ENCODE data around the gene KRTAP1-5. TPM values are rescaled to one million over a fixed set of nuclear protein-coding genes. Genes with fewer than 3 reads are reported as not detected.
"Not testable (repeated sequence)": the region's sequence is repeated elsewhere in the genome, so short reads cannot be mapped to it uniquely, and the experiment has no call there.

KRTAP1-5 gene
- total and polyA plus RNA-seq, 10 of the 15 experiments (the other 5 are each of a cell fraction or from before 2014, with no cell fraction given) = not detected

DNA sequence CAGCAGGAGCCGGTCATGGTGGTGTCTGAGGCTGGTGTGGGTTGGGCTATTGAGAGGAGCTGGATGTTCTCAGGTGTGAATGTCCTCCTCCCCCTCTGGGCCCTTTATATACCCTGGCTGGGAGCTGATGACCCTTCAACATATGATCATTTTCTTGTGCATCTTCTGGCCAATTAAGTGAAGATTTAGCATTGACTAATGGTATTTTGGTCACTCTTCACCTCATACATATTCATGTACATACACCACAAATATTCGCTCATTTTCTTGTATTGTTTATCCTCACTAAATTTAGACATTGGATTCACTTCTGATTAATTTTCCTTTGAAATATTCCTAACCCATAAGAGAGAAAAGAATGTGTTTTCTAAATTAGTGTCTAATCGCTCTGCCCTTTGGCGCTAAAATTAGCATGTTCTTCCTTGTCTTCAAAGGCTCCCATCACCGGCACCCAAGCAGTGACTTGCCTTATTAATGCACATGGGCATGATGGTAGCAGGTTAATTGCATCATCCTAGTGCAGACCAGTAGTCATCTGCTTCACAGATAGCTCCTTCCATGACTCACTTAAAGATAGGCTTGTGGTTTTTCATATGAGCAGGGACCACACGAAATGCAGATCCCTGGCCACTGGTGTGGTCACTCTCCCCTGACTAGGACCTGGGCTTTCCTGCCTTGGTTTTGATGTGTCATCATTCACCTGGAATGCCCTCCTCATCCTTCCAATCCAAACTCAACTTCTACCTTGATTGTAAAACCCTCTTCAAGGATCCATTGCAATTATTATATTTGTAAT lies 39.0 kb upstream of the KRTAP1-5 start, which contains the start of gene KRTAP2-4:
KRTAP2-4 (minus strand) TSS at position 51 of the 796 bp plus-strand sequence; CDS start at position 17, 34 bp downstream.
- ATAC-seq = no peak
- FAIRE-seq = no peak
- no TSS peak for BruUV-seq (replicated peaks)
- Histone ChIP-seq H3K9ac (ENCODE audit: control insufficient read depth, insufficient read depth, low read length) (no peak within 1 kb of the TSS), H3K4me2 (ENCODE audit: control insufficient read depth, insufficient read depth) (no peak within 1 kb of the TSS), H3K4me3 (no peak within 1 kb of the TSS), H3K27ac (ENCODE audit: control insufficient read depth, insufficient read depth) (no peak within 1 kb of the TSS), H2AFZ (ENCODE audit: control insufficient read depth, low read depth, low read length) (no peak within 1 kb of the TSS), H3K9me3 (replicated peaks; ENCODE audit: control insufficient read depth, insufficient read depth, low read length) (no peaks in the 10 kb centered on the region), H3K27me3 (replicated peaks in 1 of 2; ENCODE audit: control insufficient read depth in 2 of 2, insufficient read depth in 2 of 2, low read length in 1 of 2) (no peaks in the 10 kb centered on the region; a peak in 2 of 4 replicates), H3K79me2 (ENCODE audit: control insufficient read depth, insufficient read depth, low read length) (no peaks in the 10 kb centered on the region), H3K36me3 (ENCODE audit: control insufficient read depth in 2 of 2, insufficient read depth in 2 of 2, low read length in 1 of 2) (no peaks in the 10 kb centered on the region), H4K20me1 (ENCODE audit: control insufficient read depth, insufficient read depth) (no peaks in the 10 kb centered on the region), H3K4me1 (ENCODE audit: control insufficient read depth, insufficient read depth, low read length) (no peaks in the 10 kb centered on the region)
- CTCF ChIA-PET = no interaction called here
- intact Hi-C loops (cut with micrococcal nuclease; ENCODE audit: unreplicated experiment) = no loop called here
- TF ChIP-seq PML (IDR thresholded peaks at IDR 0.05; ENCODE audit: low read length) = no peak
- TF ChIP-seq HDAC2 (IDR thresholded peaks at IDR 0.05) = no peak
- TF ChIP-seq MEF2A (IDR thresholded peaks at IDR 0.05; ENCODE audit: insufficient read depth, low read depth, low read length) = no peak
- no peak for TF ChIP-seq BACH1 (IDR thresholded peaks at IDR 0.05; ENCODE audit: borderline replicate concordance)
- no peak for TF ChIP-seq DPF2 (IDR thresholded peaks at IDR 0.05)
- TF ChIP-seq RUNX3 (IDR thresholded peaks at IDR 0.05; ENCODE audit: low read length) = no peak
- TF ChIP-seq CHD4 (IDR thresholded peaks at IDR 0.05) = no peak
- TF ChIP-seq RAD51 (IDR thresholded peaks at IDR 0.05) = no peak
- no peak for TF ChIP-seq STAT1 (conservative IDR thresholded peaks at IDR 0.05)
- no peak for TF ChIP-seq SUPT20H (IDR thresholded peaks at IDR 0.05; ENCODE audit: borderline replicate concordance, control insufficient read depth, low read depth, low read length)
- TF ChIP-seq SMARCA5 (IDR thresholded peaks at IDR 0.05) = no peak
- no peak for TF ChIP-seq ZNF24 (IDR thresholded peaks at IDR 0.05)
- TF ChIP-seq, protein P1, sequence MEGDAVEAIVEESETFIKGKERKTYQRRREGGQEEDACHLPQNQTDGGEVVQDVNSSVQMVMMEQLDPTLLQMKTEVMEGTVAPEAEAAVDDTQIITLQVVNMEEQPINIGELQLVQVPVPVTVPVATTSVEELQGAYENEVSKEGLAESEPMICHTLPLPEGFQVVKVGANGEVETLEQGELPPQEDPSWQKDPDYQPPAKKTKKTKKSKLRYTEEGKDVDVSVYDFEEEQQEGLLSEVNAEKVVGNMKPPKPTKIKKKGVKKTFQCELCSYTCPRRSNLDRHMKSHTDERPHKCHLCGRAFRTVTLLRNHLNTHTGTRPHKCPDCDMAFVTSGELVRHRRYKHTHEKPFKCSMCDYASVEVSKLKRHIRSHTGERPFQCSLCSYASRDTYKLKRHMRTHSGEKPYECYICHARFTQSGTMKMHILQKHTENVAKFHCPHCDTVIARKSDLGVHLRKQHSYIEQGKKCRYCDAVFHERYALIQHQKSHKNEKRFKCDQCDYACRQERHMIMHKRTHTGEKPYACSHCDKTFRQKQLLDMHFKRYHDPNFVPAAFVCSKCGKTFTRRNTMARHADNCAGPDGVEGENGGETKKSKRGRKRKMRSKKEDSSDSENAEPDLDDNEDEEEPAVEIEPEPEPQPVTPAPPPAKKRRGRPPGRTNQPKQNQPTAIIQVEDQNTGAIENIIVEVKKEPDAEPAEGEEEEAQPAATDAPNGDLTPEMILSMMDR (IDR thresholded peaks at IDR 0.05 in 2 of 3, conservative IDR thresholded peaks at IDR 0.05 in 1 of 3; ENCODE audit: control insufficient read depth in 2 of 3, extremely low read depth in 1 of 3, insufficient read depth in 1 of 3, low read depth in 3 of 3, low read length in 3 of 3) = no peak
- TF ChIP-seq CREM (IDR thresholded peaks at IDR 0.05; ENCODE audit: low read depth) = no peak
- no peak for TF ChIP-seq EED (IDR thresholded peaks at IDR 0.05; ENCODE audit: low read depth)
- no peak for TF ChIP-seq SMC3 (IDR thresholded peaks at IDR 0.05; ENCODE audit: borderline replicate concordance, low read length)
- WGBS (ENCODE audit: insufficient coverage, insufficient replicate concordance, low lambda C conversion rate, missing lambda C conversion rate) = 56% methylated on average over 6 of the region's 6 CpGs
- DNase-seq (ENCODE audit: low read depth, low spot score) = no peak
- in situ Hi-C loops (cut with MboI) = no loop called here
- RAD21 ChIA-PET (ENCODE audit: unreplicated experiment) = no interaction called here
- SMC1A ChIA-PET (ENCODE audit: uncharacterized antibody, unreplicated experiment) = no interaction called here
- POLR2A ChIA-PET = no interaction called here

GRCh38 chr17:41065016-41065689 lies 38.1 kb upstream of the KRTAP1-5 start:
- FAIRE-seq; SMC1A ChIA-PET (ENCODE audit: uncharacterized antibody, unreplicated experiment); DNase-seq (ENCODE audit: low read depth, low spot score); H3K9me3 ChIP-seq (replicated peaks; ENCODE audit: control insufficient read depth, insufficient read depth, low read length); H3K27ac ChIP-seq (ENCODE audit: control insufficient read depth, insufficient read depth); BruUV-seq (replicated peaks); intact Hi-C loops (cut with micrococcal nuclease; ENCODE audit: unreplicated experiment); H2AFZ ChIP-seq (ENCODE audit: control insufficient read depth, low read depth, low read length); ATAC-seq; H3K4me3 ChIP-seq; H3K79me2 ChIP-seq (ENCODE audit: control insufficient read depth, insufficient read depth, low read length); in situ Hi-C loops (cut with MboI); H3K4me1 ChIP-seq (ENCODE audit: control insufficient read depth, insufficient read depth, low read length); RAD21 ChIA-PET (ENCODE audit: unreplicated experiment); H3K36me3 ChIP-seq (ENCODE audit: control insufficient read depth in 2 of 2, insufficient read depth in 2 of 2, low read length in 1 of 2); H3K4me2 ChIP-seq (ENCODE audit: control insufficient read depth, insufficient read depth); H3K27me3 ChIP-seq (replicated peaks in 1 of 2; ENCODE audit: control insufficient read depth in 2 of 2, insufficient read depth in 2 of 2, low read length in 1 of 2); H4K20me1 ChIP-seq (ENCODE audit: control insufficient read depth, insufficient read depth); POLR2A ChIA-PET; H3K9ac ChIP-seq (ENCODE audit: control insufficient read depth, insufficient read depth, low read length): not testable (repeated sequence)
- CTCF ChIA-PET = interaction anchor here (0.6 kb wide), 1 partner anchor 25 kb away, joined by 3 read pairs; no protein-coding TSS in a partner anchor
- 24% methylated on average over 7 of the region's 16 CpGs for WGBS (ENCODE audit: insufficient coverage, insufficient replicate concordance, low lambda C conversion rate, missing lambda C conversion rate)

Measured in GM12878 (cell line).